ENCODE data around the gene OR10H1. TPM values are rescaled to one million over a fixed set of nuclear protein-coding genes. Genes with fewer than 3 reads are reported as not detected.
A peak's percentile ranks its signal among the peaks of the same experiment; 100 is the strongest.

OR10H1 gene
- total and polyA plus RNA-seq, 9 of the 15 experiments (the other 6 are each of a cell fraction or from before 2014, with no cell fraction given): not detected

DNA sequence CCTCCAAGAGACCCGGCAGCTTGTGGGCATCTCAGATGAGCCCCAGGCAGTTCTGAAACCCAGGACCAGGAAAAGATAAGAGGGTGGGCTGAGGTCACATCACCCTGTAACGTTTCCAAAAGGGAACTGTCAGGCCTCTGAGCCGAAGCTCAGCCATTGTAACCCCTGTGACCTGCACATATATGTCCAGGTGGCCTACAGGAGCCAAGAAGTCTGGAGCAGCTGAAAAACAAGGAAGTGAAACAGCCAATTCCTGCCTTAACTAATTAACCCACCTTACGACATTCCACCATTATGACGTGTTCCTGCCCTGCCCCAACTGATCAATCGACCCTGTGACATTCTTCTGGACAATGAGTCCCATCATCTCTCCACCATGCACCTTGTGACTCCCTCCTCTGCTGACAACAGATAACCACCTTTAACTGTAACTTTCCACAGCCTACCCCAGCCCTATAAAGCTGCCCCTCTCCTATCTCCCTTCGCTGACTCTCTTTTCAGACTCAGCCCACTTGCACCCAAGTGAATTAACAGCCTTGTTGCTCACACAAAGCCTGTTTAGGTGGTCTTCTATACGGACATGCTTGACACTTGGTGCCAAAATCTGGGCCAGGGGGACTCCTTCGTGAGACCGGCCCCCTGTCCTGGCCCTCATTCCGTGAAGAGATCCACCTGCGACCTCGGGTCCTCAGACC, 13.3 kb upstream of the OR10H1 start (continued):
- TF ChIP-seq RREB1 (CRISPR knock-in tag; IDR thresholded peaks at IDR 0.05) (peak; percentile 93), ARNT (IDR thresholded peaks at IDR 0.05) (peak in 1 of 2 experiments; percentile 75; a peak in 1 of 4 replicates), TBL1XR1 (IDR thresholded peaks at IDR 0.05; ENCODE audit: low read length in 2 of 2) (peak in 1 of 2 experiments; percentile 35; a peak in 1 of 4 replicates), ZNF239 (CRISPR knock-in tag; IDR thresholded peaks at IDR 0.05) (peak; percentile 59), NFRKB (IDR thresholded peaks at IDR 0.05; ENCODE audit: low read depth) (peak; percentile 69), FOSL1 (tag; conservative IDR thresholded peaks at IDR 0.05) (peak; percentile 77), RHOXF2B (CRISPR knock-in tag; conservative IDR thresholded peaks at IDR 0.05) (0 out of 2 replicates have a peak, but pooled peaks have one; percentile 15), HDAC2 (IDR thresholded peaks at IDR 0.05) (peak; percentile 47; the same call in 1 of the 2 replicates), ZNF79 (CRISPR knock-in tag; IDR thresholded peaks at IDR 0.05; ENCODE audit: low read depth) (peak; percentile 87), BRD9 (IDR thresholded peaks at IDR 0.05; ENCODE audit: low read depth, partially characterized antibody) (peak; percentile 11), NCOR1 (IDR thresholded peaks at IDR 0.05) (peak; percentile 90), CREM (IDR thresholded peaks at IDR 0.05; ENCODE audit: low read depth) (peak; percentile 89), PKNOX1 (IDR thresholded peaks at IDR 0.05) (peak; percentile 67; the same call in 1 of the 2 replicates), CBFA2T3 (IDR thresholded peaks at IDR 0.05) (peak; percentile 94)
- TF ChIP-seq, protein P1, sequence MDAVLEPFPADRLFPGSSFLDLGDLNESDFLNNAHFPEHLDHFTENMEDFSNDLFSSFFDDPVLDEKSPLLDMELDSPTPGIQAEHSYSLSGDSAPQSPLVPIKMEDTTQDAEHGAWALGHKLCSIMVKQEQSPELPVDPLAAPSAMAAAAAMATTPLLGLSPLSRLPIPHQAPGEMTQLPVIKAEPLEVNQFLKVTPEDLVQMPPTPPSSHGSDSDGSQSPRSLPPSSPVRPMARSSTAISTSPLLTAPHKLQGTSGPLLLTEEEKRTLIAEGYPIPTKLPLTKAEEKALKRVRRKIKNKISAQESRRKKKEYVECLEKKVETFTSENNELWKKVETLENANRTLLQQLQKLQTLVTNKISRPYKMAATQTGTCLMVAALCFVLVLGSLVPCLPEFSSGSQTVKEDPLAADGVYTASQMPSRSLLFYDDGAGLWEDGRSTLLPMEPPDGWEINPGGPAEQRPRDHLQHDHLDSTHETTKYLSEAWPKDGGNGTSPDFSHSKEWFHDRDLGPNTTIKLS (IDR thresholded peaks at IDR 0.05; ENCODE audit: borderline replicate concordance, low read depth): 0 out of 2 replicates have a peak, but pooled peaks have one; percentile 6
- TF ChIP-seq, protein P2, sequence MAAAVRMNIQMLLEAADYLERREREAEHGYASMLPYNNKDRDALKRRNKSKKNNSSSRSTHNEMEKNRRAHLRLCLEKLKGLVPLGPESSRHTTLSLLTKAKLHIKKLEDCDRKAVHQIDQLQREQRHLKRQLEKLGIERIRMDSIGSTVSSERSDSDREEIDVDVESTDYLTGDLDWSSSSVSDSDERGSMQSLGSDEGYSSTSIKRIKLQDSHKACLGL (CRISPR knock-in tag; IDR thresholded peaks at IDR 0.05; ENCODE audit: borderline replicate concordance, poor library complexity, severe bottlenecking): peak; percentile 42
